ENCODE measurements around the gene NEK10. TPM values are rescaled to one million over a fixed set of nuclear protein-coding genes. Genes with fewer than 3 reads are reported as not detected.

Gene NEK10
- total and polyA plus RNA-seq, 2 donors (not counting 3 experiments of a cell fraction or from before 2014, with no cell fraction given) = 0.32 to 5.0 TPM

GRCh38 chr3:27133060-27133459 is 236.1 kb downstream of the NEK10 start:
- intact Hi-C loops (cut with micrococcal nuclease) = loop anchor here (5.0 kb wide), 2 partner anchors 564 to 1199 kb away; no protein-coding TSS in a partner anchor

More at GRCh38 chr3:27133060-27133459, 236.1 kb downstream of the NEK10 start:
- no peak overlapping the region for H2AFZ ChIP-seq (ENCODE audit: low read depth, low read length)
- no peaks in the 10 kb centered on the region for H3K9me1 ChIP-seq (replicated peaks; ENCODE audit: control insufficient read depth, extremely low read depth, insufficient read depth, low read length)
- POLR2A ChIA-PET = no interaction called here
- CTCF ChIA-PET = interaction anchor here (0.7 to 8.1 kb wide), 4 partner anchors 14 to 1485 kb away, joined by 3 to 263 read pairs (median 10); no protein-coding TSS in a partner anchor
- DNase-seq (ENCODE audit: low read depth, low spot score) (no peak), FAIRE-seq (no peak)
- H3K27me3 ChIP-seq (ENCODE audit: control insufficient read depth in 2 of 2, insufficient read depth in 2 of 2, low read length in 2 of 2) = no peaks in the 10 kb centered on the region
- H3K27ac ChIP-seq (ENCODE audit: insufficient read depth, low read depth, low read length) = no peak overlapping the region
- no peak overlapping the region for H3K4me3 ChIP-seq (replicated peaks in 1 of 3; ENCODE audit: insufficient read depth in 1 of 3, low read depth in 1 of 3, low read length in 3 of 3)
- H3K36me3 ChIP-seq (ENCODE audit: control insufficient read depth in 2 of 2, extremely low read depth in 1 of 2, insufficient read depth in 2 of 2, low read length in 2 of 2) = no peaks in the 10 kb centered on the region
- H4K20me1 ChIP-seq (replicated peaks; ENCODE audit: control insufficient read depth, extremely low read depth, insufficient read depth, low read length) = no peaks in the 10 kb centered on the region
- dilution Hi-C loops (cut with MboI; ENCODE audit: extremely low pct_ligation_motif_present, low sequenced_read_pairs) = no loop called here
- H3K79me2 ChIP-seq (ENCODE audit: control insufficient read depth, insufficient read depth, low read length) = no peaks in the 10 kb centered on the region
- H3K9ac ChIP-seq (replicated peaks; ENCODE audit: extremely low read depth, insufficient read depth, low read length) = no peak overlapping the region
- no peak for TF ChIP-seq POLR2A (IDR thresholded peaks at IDR 0.05; ENCODE audit: low read depth, low read length)
- no peak for TF ChIP-seq CTCF (IDR thresholded peaks at IDR 0.05; ENCODE audit: extremely low read depth in 1 of 2, insufficient read depth in 1 of 2, low read depth in 1 of 2, low read length in 2 of 2)
- no peak for TF ChIP-seq MAX (IDR thresholded peaks at IDR 0.05; ENCODE audit: insufficient read depth, insufficient read length)
- TF ChIP-seq JUN (IDR thresholded peaks at IDR 0.05; ENCODE audit: borderline replicate concordance, insufficient read depth, insufficient read length, low read depth) = no peak
- no peak for TF ChIP-seq POLR2AphosphoS5 (IDR thresholded peaks at IDR 0.05; ENCODE audit: insufficient read depth, low read depth, low read length)
- TF ChIP-seq GATA2 (IDR thresholded peaks at IDR 0.05; ENCODE audit: insufficient read depth, insufficient read length, low read depth, low read length) = no peak
- TF ChIP-seq EZH2 (IDR thresholded peaks at IDR 0.05; ENCODE audit: borderline replicate concordance, low read depth, low read length, severe bottlenecking) = no peak
- no peak for TF ChIP-seq MYC (IDR thresholded peaks at IDR 0.05; ENCODE audit: low read depth, low read length)
- TF ChIP-seq FOS (IDR thresholded peaks at IDR 0.05; ENCODE audit: borderline replicate concordance, insufficient read depth, low read length) = no peak
- no peak overlapping the region for H3K4me2 ChIP-seq (ENCODE audit: insufficient read depth, low read length)
- no peaks in the 10 kb centered on the region for H3K9me3 ChIP-seq (replicated peaks; ENCODE audit: control insufficient read depth, insufficient read depth, low read length)
- H3K4me1 ChIP-seq (ENCODE audit: control insufficient read depth, extremely low read depth, insufficient read depth, low read length) = no peaks in the 10 kb centered on the region
- BruUV-seq (replicated peaks) = no TSS peak
